Activated gamma-delta T cell (primary cell): ENCODE data around the gene ATG16L1.

ENCODE experiments used
- DNase-seq: peaks from one replicate; lab custom pipeline; 2025; lab: John Stamatoyannopoulos, UW

Gene ATG16L1

GRCh38 chr2:233260661-233261060 is 9.2 kb downstream of the ATG16L1 start:
- DNase-seq: no peak

DNA sequence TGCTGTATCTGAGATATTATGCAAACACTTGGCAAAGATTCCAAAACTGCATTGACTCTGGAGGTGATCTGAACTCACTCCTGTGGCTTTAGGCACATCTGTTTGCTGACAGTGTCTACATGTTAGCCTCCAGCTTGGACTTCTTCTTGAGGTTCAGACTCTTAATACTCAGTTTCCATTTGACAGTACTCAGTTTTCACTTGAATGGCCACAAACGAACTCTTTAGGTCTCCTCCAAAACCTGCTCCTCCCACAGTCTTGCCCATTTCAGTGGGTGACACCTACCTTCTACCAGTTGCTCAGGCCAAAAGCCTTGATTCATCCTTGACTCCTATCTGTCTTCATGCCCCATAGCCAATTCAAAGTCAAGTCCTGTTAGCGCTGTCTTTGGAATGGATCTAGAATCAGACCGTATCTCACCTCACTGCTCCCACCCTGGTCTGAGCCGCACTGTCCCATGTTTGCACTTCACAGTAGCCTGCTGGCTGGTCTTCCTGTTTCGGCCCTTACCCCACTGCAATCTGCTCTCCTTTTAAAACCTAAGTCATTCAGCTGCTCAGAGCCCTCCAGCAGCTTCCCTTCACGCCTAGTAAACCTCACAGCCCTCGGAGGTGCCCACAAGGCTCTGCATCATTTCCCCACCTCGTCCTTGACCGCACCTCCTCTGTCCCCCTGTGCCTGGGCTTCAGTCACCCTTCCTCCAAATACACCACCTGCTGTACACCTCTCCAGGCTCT is 10.5 kb downstream of the ATG16L1 start:
- no peak for DNase-seq

DNA sequence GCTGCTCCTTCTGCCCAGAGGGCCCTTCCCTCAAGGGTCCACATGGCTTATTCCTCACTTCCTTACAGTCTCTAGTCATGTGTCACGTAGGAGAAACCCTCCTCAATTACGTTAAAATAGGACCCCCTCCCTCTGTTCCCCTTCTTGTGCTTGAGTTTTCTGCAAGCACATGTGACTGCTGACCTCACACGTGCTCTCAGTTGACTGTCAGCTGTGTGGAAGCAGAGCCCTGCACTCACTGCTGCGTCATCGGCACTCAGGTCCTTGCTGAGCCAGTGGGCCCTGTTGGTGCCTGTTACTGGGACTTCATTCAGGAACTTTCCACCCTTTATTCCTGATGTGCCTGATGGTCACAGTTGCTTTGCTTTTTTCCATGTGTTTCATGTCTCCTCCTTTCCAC is 11.1 kb downstream of the ATG16L1 start:
- DNase-seq: no peak

- no peak for DNase-seq
These were observed 11.6 kb downstream of the ATG16L1 start for GRCh38 chr2:233263045-233263570.

DNA sequence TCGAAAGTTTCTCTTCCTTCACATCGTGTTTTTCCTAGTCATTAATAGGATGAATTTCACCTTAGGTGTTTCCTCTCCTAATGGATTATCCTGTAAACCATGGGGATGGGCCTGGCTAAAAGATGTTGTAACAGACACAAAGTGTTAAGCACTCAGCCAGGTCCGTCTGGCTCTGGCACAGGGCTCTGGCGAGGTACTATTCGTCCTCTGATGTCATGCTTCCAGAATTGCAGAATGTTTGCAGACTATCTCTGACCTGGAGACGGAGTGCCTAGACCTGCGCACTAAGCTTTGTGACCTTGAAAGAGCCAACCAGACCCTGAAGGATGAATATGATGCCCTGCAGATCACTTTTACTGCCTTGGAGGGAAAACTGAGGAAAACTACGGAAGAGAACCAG is 13.2 kb downstream of the ATG16L1 start:
- DNase-seq: no peak

GRCh38 chr2:233265899-233266431 is 14.5 kb downstream of the ATG16L1 start:
- DNase-seq: no peak

- DNase-seq: no peak
These were observed 15.0 kb downstream of the ATG16L1 start for GRCh38 chr2:233266481-233266880.

- no peak for DNase-seq
These were observed 16.2 kb downstream of the ATG16L1 start for GRCh38 chr2:233267516-233268245.

DNA sequence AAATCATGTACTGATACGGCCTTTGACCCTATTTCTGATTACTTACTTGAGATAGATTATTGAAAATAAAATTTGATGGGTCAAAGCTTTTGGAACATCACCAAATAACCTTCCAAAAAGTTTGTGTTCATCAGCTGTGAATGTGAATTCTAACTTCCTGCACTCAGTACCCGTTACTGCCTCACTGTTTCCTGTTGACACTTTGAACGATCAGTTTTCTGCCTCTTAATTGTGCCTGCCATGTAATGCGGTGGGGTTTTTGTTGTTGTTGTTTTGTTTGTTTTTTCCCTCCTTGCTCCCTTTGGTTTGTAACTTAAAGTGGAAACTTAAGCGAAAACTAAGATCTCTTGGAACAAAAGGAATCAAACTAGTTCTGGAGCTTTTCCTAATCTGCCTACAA is 18.9 kb downstream of the ATG16L1 start:
- no peak for DNase-seq

DNA sequence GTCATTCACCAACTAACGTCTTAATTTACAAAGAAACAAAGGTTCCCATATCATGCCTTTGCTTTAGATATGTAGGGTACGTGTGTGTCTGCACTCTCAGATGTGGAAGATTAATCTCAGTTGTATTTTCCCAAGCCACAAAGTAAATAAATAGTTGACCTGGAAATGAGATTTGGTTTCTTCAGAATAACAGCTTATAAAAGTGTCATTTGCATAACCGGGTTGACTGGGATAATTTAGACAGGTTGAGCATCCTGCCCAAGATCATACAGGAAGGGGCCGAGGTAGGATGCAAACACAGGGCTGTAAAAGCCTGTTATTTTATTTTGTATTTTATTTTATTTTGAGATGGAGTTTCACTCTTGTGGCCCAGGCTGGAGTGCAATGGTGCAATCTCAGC is 19.5 kb downstream of the ATG16L1 start:
- no peak for DNase-seq

- DNase-seq: no peak
These were observed 20.2 kb downstream of the ATG16L1 start for GRCh38 chr2:233271693-233272092.

GRCh38 chr2:233273120-233273519 is 21.6 kb downstream of the ATG16L1 start:
- no peak for DNase-seq

- no peak for DNase-seq
These were observed 23.8 kb downstream of the ATG16L1 start for GRCh38 chr2:233275223-233275622.

DNA sequence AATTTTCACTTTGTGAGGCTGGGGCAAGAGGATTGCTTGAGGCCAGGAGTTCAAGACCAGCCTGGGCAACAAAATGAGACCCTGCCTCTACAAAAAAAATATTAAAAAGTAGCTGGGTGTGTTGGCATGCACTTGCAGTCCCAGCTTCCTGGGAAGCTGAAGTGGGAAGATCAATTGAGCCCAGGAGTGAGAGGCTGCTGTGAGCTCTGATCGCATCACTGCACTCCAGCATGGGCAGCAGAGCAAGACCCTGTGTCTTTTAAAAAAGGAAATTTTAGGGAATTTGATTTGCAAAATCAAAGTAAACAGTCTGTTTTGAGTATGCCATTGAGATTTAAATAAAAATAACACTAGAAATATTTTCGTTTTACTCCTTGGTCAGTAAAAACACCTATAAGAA is 27.4 kb downstream of the ATG16L1 start:
- no peak for DNase-seq

GRCh38 chr2:233280114-233280693 is 28.7 kb downstream of the ATG16L1 start:
- no peak for DNase-seq

DNA sequence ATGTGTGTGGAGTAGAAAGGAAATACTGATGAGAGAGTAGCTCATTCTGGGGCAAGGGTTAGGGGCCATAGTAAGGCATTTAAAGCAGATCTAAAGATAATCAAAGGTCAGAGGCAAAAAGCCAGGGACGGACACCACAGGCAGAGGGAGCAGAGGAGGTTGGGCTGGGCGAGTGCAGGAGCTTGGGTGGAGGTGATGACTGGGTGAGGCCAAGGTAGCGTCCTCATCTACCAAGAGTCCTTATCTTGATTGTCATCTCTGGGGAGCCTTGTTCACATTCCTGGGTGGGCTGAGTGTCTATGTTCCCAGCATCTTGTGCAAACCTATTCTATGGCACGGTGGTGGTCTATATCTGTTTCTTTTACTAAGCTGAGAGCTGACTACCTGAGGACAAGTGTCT is 30.1 kb downstream of the ATG16L1 start:
- DNase-seq: no peak

DNA sequence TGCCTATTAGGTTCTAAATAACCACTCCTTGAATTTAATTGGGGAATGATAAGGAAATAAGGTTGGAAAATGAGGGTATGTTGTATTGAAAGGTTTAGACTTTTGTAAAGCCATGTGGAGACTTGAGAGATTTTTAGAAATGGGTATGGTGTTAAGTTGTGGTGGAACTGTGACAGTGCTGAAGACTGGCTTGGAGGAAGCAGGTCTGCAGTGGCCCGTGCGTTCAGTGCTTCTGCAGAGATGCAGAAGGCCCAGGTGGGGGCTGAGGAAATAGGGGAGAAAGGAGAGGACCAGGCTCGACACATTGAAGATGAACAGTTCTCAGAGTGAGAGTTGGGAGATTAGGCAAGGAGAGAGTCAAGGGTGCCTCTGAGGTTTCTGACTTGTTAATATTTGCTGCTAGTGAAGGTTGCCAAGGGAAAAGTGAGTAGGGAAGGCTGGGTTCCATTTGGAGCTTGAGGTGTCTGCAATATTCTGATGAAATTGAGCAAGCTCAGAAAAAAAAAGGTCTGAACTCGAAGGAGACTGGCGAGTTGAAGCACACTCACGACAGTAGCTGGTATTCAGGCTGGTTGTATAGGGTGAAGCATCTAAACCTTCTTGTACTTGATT is 30.6 kb downstream of the ATG16L1 start:
- no peak for DNase-seq

GRCh38 chr2:233285921-233286320 is 34.4 kb downstream of the ATG16L1 start:
- DNase-seq: no peak

GRCh38 chr2:233287871-233288270 is 36.4 kb downstream of the ATG16L1 start:
- no peak for DNase-seq

GRCh38 chr2:233288663-233289062 is 37.2 kb downstream of the ATG16L1 start:
- no peak for DNase-seq

GRCh38 chr2:233289648-233290047 is 38.2 kb downstream of the ATG16L1 start:
- no peak for DNase-seq
